Adipocyte (in vitro differentiated cells): ENCODE results near the gene CD180.

ENCODE experiments used
- DNase-seq: peaks from one replicate; pipeline ENCODE4 v3.0.0-alpha.2; 2015; ENCODE audit warnings: low read depth
- H3K27me3 ChIP-seq: replicated peaks from 2 replicates; pipeline ENCODE4 v1.7.0; 2013; ENCODE audit warnings: mild to moderate bottlenecking, low read length, moderate library complexity; ENCODE audit not compliant: control insufficient read depth, insufficient read depth
- H3K36me3 ChIP-seq: 2 replicates; pipeline ENCODE4 v1.7.0; 2013; ENCODE audit warnings: low read length, mild to moderate bottlenecking, moderate library complexity; ENCODE audit not compliant: control insufficient read depth, insufficient read depth, severe bottlenecking
- H3K4me1 ChIP-seq: 2 replicates; pipeline ENCODE4 v1.7.0; 2013; ENCODE audit warnings: mild to moderate bottlenecking, low read length, moderate library complexity; ENCODE audit not compliant: control insufficient read depth, insufficient read depth
- H3K4me3 ChIP-seq: 2 replicates; pipeline ENCODE4 v1.7.0; 2013; ENCODE audit warnings: mild to moderate bottlenecking, low read length, moderate library complexity
- H3K9ac ChIP-seq: 2 replicates; pipeline ENCODE4 v1.7.0; 2013; ENCODE audit warnings: mild to moderate bottlenecking, low read length, moderate library complexity
- H3K9me3 ChIP-seq: 2 replicates; pipeline ENCODE4 v1.7.0; 2013; ENCODE audit warnings: mild to moderate bottlenecking, low read length, moderate library complexity; ENCODE audit not compliant: control insufficient read depth

The CD180 gene

DNA sequence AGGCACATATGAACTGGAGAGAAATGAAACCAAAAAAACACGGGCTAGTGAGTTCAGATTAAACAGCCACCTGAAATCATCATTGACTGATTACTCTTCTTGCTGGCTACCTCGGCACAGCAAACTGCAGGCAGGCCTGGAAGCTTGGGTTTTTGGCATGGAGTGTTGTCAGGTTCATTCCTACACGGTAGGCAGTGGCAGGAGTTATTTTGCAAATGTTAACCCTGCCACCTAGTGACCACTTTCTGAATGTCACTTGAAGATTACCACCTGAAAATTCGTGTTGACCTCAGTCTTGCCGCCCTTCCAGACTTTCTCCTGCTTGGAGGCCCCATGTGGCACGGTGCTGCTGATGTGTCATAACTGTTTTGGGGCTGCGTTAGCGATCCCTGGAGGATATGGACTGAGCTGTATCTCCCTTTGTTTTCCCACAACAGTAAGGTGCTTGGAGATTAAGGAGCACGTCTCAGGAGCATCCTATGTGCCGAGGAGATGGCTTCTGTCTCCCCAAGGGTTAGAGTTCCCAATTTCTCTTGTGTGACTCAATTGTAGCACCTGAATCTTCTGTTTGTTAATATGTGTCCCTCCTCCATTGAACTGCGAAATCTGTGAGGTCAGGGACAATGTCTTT, 12.7 kb upstream of the CD180 start:
- Histone ChIP-seq H3K27me3 (no peaks in the 10 kb centered on the region), H3K36me3 (no peaks in the 10 kb centered on the region), H3K9me3 (no peaks in the 10 kb centered on the region), H3K4me1 (peaks cover 8% of the 10 kb centered on the region), H3K4me3 (no peak overlapping the region), H3K9ac (no peak overlapping the region)
- peak; percentile 83 for DNase-seq

DNA sequence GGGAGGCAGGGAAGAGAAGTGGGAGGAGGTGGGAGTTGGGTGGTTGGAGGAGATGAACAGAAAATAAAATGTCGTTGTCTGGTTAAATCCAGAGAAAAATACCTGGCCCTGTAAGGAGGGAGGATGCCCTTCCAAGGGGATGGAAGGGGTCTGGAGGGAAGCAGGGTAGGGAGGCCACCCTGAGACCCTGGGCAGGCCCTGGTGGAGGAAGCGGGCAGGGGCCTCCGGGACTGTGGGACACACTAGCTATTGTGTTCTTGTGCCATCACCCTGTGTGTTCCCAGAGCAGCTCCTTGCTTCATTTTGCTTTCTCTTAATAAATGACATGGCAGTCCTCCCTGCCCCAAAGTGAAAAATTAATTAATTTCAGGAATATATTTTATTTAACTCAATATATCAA, 11.8 kb upstream of the CD180 start:
- Histone ChIP-seq H3K9ac (no peak overlapping the region), H3K36me3 (no peaks in the 10 kb centered on the region), H3K9me3 (no peaks in the 10 kb centered on the region), H3K27me3 (no peaks in the 10 kb centered on the region), H3K4me3 (no peak overlapping the region), H3K4me1 (peaks cover 11% of the 10 kb centered on the region)
- DNase-seq, result no peak

DNA sequence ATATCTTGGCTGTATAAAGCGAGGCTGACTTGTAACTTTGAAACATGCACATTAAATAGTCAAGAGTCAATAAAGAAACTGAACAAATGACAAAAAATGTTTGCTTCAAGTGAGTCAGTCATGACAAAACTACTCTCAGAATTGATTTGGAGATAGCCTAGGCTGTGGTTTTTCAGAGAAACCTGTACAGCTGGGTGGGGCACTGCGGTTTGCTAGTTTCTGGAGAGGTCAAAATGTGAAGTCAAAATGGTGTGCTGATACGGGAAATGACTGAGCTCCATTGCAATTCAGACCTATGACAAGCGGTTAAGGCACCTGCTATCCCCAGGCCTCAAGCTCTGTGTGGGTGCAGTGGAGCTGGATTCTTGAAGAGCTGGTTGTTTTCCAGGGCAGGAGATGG, 10.3 kb upstream of the CD180 start:
- Histone ChIP-seq H3K27me3 (no peaks in the 10 kb centered on the region), H3K36me3 (no peaks in the 10 kb centered on the region), H3K4me1 (peaks cover 7% of the 10 kb centered on the region), H3K9me3 (no peaks in the 10 kb centered on the region), H3K4me3 (no peak overlapping the region), H3K9ac (no peak overlapping the region)
- no peak for DNase-seq

DNA sequence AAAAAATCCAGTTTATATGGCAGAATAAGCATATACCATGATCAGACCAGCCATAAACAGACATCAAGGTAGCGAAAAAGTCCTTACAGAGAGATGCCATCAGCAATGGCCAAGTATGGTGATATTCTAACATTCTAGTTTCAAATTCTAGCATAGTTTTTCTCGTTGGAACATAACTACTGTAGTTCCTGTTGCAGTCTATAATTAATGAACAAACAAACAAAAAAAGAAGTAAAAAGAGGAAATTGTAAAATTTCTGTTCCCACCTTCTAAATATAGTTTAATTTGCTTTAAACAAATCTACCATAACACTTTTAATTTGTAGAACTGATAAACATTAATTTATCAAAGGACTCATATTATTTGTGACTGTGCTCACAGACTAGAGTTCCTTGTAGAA, 9.9 kb upstream of the CD180 start:
- Histone ChIP-seq H3K9me3 (no peaks in the 10 kb centered on the region), H3K9ac (no peak overlapping the region), H3K27me3 (no peaks in the 10 kb centered on the region), H3K4me1 (peaks cover 6% of the 10 kb centered on the region), H3K36me3 (no peaks in the 10 kb centered on the region), H3K4me3 (no peak overlapping the region)
- DNase-seq, result no peak

DNA sequence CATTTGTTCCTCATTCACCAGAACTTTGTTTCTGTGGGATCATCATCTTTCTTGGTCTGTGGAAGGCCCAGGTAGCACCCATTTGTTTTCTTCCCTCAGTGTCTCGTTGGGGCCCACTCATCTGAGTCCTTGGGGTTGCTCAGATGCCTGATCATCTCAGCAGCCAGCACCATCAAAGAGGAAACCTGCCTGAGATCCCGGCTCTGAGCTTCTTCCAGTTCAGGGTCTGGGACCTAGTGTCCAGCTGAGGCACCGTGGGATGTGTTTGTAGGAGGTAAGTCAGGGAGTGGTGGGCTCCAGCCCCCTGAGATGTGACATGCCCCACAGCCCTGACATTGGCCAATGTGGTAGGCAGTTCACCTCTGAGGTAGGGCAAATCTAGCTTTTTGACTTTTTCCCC, 9.4 kb upstream of the CD180 start:
- no peaks in the 10 kb centered on the region for H3K9me3 ChIP-seq
- no peaks in the 10 kb centered on the region for H3K36me3 ChIP-seq
- no peak for DNase-seq
- no peak overlapping the region for H3K9ac ChIP-seq
- peaks cover 6% of the 10 kb centered on the region for H3K4me1 ChIP-seq
- H3K27me3 ChIP-seq, result no peaks in the 10 kb centered on the region
- H3K4me3 ChIP-seq, result no peak overlapping the region

DNA sequence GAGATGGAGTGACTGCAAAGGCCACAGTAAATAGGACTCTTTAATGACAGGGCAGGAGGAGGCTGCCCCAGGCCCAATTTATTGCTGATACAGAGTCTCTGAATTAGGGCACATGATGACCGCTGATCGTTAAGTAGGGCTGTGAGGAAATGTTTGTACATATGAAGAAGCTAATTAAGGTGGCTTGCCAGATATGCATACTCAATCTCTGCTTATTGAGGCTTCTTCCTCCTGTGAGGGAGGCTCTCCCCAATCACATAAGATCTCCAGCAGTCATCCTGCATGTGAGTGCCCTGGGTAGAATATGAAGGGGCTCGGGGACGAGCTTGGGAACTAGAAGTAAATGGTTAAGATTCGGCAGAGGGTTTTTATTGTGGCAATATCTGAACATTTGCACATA, 8.2 kb upstream of the CD180 start:
- Histone ChIP-seq H3K9me3 (no peaks in the 10 kb centered on the region), H3K9ac (no peak overlapping the region), H3K4me1 (peaks cover 6% of the 10 kb centered on the region), H3K27me3 (no peaks in the 10 kb centered on the region), H3K36me3 (no peaks in the 10 kb centered on the region), H3K4me3 (no peak overlapping the region)
- DNase-seq, result no peak

DNA sequence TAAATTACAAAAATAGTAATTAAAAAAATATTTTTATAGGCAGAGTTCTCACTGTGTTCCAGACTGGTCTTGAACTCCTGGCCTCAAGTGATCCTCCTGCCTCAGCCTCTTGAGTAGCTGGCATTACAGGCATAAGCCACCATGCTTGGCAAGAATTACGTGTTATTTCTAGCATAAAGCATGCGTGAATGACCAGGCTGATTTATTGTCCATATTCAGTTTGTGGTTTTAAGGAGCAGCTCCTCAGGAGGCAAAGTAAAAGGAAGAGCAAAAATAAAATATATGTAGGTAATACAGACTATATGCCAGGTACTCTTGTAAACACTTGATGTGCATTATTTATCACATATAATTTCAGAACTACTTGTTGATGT, 7.1 kb upstream of the CD180 start:
- no peaks in the 10 kb centered on the region for H3K9me3 ChIP-seq
- DNase-seq, result no peak
- no peak overlapping the region for H3K4me3 ChIP-seq
- H3K9ac ChIP-seq, result no peak overlapping the region
- H3K4me1 ChIP-seq, result peaks cover 6% of the 10 kb centered on the region
- H3K27me3 ChIP-seq, result no peaks in the 10 kb centered on the region
- H3K36me3 ChIP-seq, result no peaks in the 10 kb centered on the region

DNA sequence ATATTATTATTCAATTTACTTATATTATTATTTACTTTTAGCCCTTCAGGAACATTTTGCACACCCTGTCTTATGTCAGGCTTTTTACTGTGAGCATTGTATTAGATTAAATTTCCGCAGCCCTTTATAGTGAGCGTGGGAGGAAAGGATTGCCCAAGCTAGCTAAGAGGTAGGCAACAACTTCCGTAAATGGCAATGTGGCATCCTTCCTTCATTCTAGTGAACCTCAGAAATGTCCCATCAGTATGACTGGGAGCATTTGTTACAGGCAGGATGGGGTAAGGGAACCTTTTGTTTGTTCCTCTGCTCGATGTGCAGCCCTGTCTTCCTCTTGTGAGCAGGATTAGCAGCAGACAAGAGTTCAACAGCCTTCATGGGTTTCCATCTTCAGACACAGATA, 6.2 kb upstream of the CD180 start:
- Histone ChIP-seq H3K27me3 (no peaks in the 10 kb centered on the region), H3K4me1 (peaks cover 6% of the 10 kb centered on the region), H3K36me3 (no peaks in the 10 kb centered on the region), H3K9me3 (no peaks in the 10 kb centered on the region), H3K9ac (no peak overlapping the region), H3K4me3 (no peak overlapping the region)
- DNase-seq, result no peak

DNA sequence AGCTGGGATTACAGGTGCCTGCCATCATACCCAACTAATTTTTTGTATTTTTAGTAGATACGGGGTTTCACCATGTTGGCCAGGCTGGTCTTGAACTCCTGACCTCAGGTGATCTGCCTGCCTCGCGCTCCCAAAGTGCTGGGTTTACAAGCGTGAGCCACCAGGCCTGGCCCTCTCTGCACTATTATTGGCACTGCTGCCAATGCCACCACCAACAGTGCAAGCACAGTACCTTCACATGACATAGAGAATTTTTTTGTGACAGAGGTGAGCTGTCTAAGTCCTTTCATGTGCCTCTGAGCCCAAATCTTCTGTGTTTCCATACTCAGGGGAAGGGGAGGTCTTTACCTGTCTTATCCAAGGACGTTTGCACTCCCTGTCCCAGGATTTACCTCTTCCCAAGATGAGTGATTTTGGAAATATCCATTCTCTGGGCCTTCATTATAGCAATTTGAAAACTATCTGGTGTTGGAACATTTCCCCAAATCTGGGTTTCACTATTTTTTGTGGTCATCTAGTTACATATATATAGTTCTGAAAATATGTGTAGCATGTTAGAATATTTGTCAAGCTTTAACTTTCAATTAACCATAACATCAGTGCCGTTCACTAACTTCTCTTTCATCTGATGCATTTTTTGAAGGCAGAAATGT, 5.4 kb upstream of the CD180 start:
- DNase-seq, result no peak
- no peaks in the 10 kb centered on the region for H3K9me3 ChIP-seq

DNA sequence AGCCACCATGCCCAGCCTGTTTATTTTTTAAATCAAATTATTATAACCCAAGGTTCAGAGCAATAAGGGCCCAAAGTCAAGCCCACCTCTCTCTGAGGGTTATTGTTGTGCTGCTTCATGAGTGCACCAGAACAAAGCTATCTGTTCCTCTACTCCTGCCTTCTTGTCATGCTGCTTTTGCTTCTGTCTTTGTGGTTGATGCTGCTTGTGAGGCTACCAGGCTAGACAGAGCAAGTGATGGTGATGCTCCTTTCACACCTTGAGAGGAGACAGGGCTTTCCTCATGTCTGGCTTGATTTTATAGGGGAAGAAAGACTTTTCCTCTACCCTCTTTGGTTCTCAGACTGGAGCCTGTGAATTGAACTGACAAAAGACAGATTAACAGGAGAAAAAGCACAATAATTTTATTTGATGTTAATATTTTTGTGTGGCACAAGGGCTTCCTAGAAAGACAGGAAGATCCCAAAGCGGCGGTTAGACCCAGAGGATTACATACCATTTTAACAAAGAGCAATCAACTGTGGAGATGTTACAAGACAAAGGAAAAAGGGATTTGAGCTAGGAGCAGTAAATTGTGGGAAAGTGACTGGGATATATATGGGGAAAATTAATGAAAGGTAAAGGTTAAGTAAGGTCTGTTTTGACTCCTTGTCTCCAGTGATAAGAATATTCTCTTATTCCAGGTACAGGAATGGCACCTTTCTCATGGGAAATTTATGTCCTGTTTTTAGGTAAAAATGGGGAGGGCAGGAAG, 4.4 kb upstream of the CD180 start:
- DNase-seq, result no peak
- no peak overlapping the region for H3K9ac ChIP-seq
- H3K9me3 ChIP-seq, result no peaks in the 10 kb centered on the region
- no peaks in the 10 kb centered on the region for H3K27me3 ChIP-seq
- H3K36me3 ChIP-seq, result no peaks in the 10 kb centered on the region
- H3K4me3 ChIP-seq, result no peak overlapping the region
- peaks cover 6% of the 10 kb centered on the region for H3K4me1 ChIP-seq

More for the DNA sequence above, 5.4 kb upstream of the CD180 start:
- Histone ChIP-seq H3K27me3 (no peaks in the 10 kb centered on the region), H3K4me1 (peaks cover 6% of the 10 kb centered on the region), H3K4me3 (no peak overlapping the region), H3K9ac (no peak overlapping the region), H3K36me3 (no peaks in the 10 kb centered on the region)

DNA sequence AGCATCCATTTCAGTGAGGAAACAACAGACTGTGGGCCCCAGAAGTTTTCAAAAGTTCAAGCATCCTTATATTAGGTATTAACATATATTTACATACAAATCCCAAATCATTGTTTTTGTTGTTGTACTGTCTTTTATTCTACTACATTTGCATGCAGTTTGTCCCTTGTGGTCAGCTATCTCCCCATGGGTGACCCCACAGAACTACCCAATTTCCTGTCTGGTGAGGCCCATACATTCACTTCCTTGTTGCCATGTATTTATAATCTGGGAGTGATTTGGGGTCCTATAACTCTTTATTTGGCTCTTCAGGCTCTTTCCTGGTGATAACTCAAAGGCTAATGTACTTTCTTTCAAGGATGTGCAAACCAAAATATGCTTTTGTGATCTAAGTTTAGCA, 3.3 kb upstream of the CD180 start:
- no peak for DNase-seq
- no peak overlapping the region for H3K4me3 ChIP-seq
- no peaks in the 10 kb centered on the region for H3K9me3 ChIP-seq
- H3K4me1 ChIP-seq, result peaks cover 6% of the 10 kb centered on the region
- H3K9ac ChIP-seq, result no peak overlapping the region
- H3K27me3 ChIP-seq, result no peaks in the 10 kb centered on the region
- H3K36me3 ChIP-seq, result no peaks in the 10 kb centered on the region
